ENCODE data around the gene ZNF621. TPM values are rescaled to one million over a fixed set of nuclear protein-coding genes. Genes with fewer than 3 reads are reported as not detected.
A peak's percentile ranks its signal among the peaks of the same experiment; 100 is the strongest.

Gene ZNF621
- total RNA-seq (2014; rRNA removed; shearing (Covaris generic)) = 6.9 and 8.6 TPM in 2 replicates

DNA sequence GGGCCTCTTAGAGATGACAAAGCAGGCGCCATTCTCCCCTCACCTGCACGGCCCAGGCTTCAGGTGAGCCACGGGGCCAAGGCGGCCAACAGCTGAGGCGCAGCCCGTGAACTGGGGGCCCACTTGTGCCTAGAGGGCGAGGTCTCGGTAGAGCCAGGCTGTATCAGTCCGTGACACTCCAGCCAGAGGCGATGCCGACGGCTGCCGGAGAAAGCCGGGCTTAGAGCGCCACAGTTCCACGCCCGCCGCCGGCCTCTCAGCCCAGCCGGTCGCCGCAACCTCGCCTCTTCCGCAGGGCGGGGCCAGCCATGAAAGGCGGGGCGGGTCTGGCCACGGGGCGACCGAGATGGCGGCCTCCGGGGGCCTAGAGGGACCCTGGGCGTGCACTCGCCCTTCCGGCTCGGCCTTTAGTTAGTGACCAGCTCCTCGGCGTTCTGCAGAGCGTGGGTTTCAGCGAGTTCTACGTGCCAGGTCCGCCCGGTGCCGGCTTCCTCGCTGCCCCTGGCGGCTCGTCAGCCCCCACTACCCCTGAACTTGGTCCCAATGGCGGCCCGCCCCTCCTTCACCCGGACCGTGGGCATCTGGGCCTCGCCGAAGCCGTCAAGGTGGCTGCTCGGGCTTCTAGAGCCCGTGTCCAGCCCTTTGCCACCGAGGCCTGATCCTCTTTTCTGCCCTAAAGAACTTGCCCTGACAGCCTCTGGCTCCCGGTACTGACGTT, at the start of gene ZNF621:
ZNF621 (plus strand) TSS at position 393 of the 718 bp plus-strand sequence. CDS start 881 bp downstream, outside the sequence.
- Histone ChIP-seq H3K4me3 (peak within 1 kb of the TSS; percentile 91), H3K27me3 (no peaks in the 10 kb centered on the region), H3K36me3 (peaks cover 7% of the 10 kb centered on the region; the same call in 1 of the 2 replicates), H3K27ac (peak within 1 kb of the TSS; percentile 81), H3K4me1 (no peaks in the 10 kb centered on the region; the same call in 1 of the 2 replicates), H3K9me3 (replicated peaks) (no peaks in the 10 kb centered on the region)
- DNase-seq = peak; percentile 82 to 84

GRCh38 chr3:40476478-40477470, 48.0 kb upstream of the ZNF621 start, which contains the start of gene ZNF619:
Gene ZNF619, plus strand, starts transcription at chr3:40477122. Its CDS starts 858 bp downstream, at chr3:40477980.
- peak; percentile 52 to 72 for DNase-seq
- Histone ChIP-seq H3K27ac (peak within 1 kb of the TSS; percentile 31; the same call in 1 of the 2 replicates), H3K36me3 (no peaks in the 10 kb centered on the region), H3K27me3 (no peaks in the 10 kb centered on the region), H3K4me1 (no peaks in the 10 kb centered on the region), H3K9me3 (replicated peaks) (no peaks in the 10 kb centered on the region), H3K4me3 (peak within 1 kb of the TSS; percentile 80)

DNA sequence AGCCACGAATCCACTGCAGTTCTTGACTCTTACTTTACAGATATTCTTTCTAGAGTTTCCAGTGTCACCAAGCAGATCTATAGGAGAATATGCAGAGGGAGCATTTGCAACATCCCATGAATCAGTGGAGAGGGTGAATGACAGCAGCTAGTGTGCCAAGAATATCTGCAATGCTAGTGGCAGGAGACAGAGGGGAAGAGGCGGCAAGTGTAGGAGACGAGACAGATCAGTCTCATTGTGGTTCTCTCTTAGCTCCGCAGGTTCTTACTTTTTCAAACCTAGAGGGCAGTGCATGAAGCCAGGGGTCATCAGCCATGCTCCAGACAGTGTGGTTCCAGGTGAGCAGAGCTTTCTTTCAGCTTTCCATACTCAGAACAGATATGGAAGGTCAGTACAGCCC, 47.1 kb upstream of the ZNF621 start:
- Histone ChIP-seq H3K27me3 (no peaks in the 10 kb centered on the region), H3K36me3 (no peaks in the 10 kb centered on the region), H3K4me3 (peak overlapping the region; percentile 80), H3K9me3 (replicated peaks) (no peaks in the 10 kb centered on the region), H3K27ac (no peak overlapping the region), H3K4me1 (no peaks in the 10 kb centered on the region)
- no peak for DNase-seq

DNA sequence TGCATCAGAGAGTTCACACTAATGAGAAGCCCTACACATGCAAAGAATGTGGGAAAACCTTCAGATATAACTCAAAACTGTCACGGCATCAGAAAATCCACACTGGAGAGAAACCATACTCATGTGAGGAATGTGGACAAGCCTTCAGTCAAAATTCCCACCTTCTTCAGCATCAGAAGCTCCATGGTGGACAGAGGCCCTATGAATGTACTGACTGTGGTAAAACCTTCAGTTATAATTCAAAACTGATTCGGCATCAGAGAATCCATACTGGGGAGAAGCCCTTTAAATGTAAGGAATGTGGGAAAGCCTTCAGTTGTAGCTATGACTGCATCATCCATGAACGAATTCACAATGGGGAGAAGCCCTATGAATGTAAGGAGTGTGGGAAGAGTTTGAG, 37.6 kb upstream of the ZNF621 start:
- Histone ChIP-seq H3K27ac (no peak overlapping the region), H3K4me1 (no peaks in the 10 kb centered on the region), H3K27me3 (no peaks in the 10 kb centered on the region), H3K36me3 (no peaks in the 10 kb centered on the region), H3K9me3 (replicated peaks) (no peaks in the 10 kb centered on the region), H3K4me3 (no peak overlapping the region)
- no peak for DNase-seq

- Histone ChIP-seq H3K27ac (no peak overlapping the region), H3K4me3 (no peak overlapping the region), H3K9me3 (replicated peaks) (no peaks in the 10 kb centered on the region), H3K4me1 (no peaks in the 10 kb centered on the region), H3K36me3 (no peaks in the 10 kb centered on the region), H3K27me3 (no peaks in the 10 kb centered on the region)
- DNase-seq = no peak
Measured at GRCh38 chr3:40490916-40491315, 33.8 kb upstream of the ZNF621 start.

DNA sequence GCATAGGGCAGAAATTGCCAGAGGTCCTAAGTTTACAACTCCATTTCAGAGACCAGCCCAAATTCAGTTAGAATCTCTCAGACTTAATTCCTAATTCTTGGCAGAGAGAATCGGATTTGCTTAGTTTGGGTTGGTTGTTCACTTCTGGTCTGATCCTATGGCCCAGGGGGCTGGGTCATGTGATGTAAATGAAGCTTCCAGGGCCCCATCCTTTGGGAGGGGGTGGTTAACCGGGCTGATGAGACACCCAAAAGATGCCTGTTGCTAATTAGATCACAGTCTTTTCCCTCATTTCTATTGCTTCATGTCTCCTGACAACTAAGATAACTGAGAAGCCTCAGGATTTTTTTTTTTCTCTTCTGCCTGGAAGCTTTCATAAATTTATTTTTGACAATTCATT, 30.1 kb upstream of the ZNF621 start:
- Histone ChIP-seq H3K9me3 (replicated peaks) (no peaks in the 10 kb centered on the region), H3K4me1 (no peaks in the 10 kb centered on the region), H3K27me3 (no peaks in the 10 kb centered on the region), H3K36me3 (no peaks in the 10 kb centered on the region), H3K4me3 (no peak overlapping the region), H3K27ac (no peak overlapping the region)
- DNase-seq = no peak

GRCh38 chr3:40497288-40497687, 27.5 kb upstream of the ZNF621 start:
- no peak overlapping the region for H3K4me3 ChIP-seq

GRCh38 chr3:40499952-40500351, 24.8 kb upstream of the ZNF621 start:
- no peak overlapping the region for H3K4me3 ChIP-seq
- H3K27me3 ChIP-seq = no peaks in the 10 kb centered on the region
- no peak overlapping the region for H3K27ac ChIP-seq
- no peak for DNase-seq
- no peaks in the 10 kb centered on the region for H3K36me3 ChIP-seq
- no peaks in the 10 kb centered on the region for H3K4me1 ChIP-seq
- H3K9me3 ChIP-seq (replicated peaks) = no peaks in the 10 kb centered on the region

More at GRCh38 chr3:40497288-40497687, 27.5 kb upstream of the ZNF621 start:
- Histone ChIP-seq H3K27ac (no peak overlapping the region), H3K36me3 (no peaks in the 10 kb centered on the region), H3K4me1 (no peaks in the 10 kb centered on the region), H3K9me3 (replicated peaks) (no peaks in the 10 kb centered on the region), H3K27me3 (no peaks in the 10 kb centered on the region)
- DNase-seq = no peak

DNA sequence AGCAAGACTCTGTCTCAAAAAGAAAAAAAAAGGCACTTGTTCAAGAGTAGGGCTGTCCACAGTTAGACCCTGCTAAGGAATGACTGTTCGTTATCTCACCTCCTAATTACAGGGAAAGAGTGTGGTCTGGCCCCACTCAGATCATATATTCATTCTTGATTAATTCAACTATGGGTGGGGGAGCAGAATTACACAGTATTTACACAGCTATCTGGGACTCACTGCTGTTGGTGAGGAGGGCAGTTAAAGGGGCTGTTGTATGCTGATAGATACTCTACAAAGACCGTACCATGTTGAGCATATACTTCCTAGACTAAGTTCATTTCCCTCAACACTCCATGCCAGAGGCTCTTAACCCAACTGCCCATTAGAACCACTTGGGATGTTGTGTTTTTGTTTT, 22.7 kb upstream of the ZNF621 start:
- no peaks in the 10 kb centered on the region for H3K36me3 ChIP-seq
- no peak overlapping the region for H3K27ac ChIP-seq
- DNase-seq = no peak
- no peaks in the 10 kb centered on the region for H3K4me1 ChIP-seq
- no peaks in the 10 kb centered on the region for H3K9me3 ChIP-seq (replicated peaks)
- no peaks in the 10 kb centered on the region for H3K27me3 ChIP-seq
- no peak overlapping the region for H3K4me3 ChIP-seq

DNA sequence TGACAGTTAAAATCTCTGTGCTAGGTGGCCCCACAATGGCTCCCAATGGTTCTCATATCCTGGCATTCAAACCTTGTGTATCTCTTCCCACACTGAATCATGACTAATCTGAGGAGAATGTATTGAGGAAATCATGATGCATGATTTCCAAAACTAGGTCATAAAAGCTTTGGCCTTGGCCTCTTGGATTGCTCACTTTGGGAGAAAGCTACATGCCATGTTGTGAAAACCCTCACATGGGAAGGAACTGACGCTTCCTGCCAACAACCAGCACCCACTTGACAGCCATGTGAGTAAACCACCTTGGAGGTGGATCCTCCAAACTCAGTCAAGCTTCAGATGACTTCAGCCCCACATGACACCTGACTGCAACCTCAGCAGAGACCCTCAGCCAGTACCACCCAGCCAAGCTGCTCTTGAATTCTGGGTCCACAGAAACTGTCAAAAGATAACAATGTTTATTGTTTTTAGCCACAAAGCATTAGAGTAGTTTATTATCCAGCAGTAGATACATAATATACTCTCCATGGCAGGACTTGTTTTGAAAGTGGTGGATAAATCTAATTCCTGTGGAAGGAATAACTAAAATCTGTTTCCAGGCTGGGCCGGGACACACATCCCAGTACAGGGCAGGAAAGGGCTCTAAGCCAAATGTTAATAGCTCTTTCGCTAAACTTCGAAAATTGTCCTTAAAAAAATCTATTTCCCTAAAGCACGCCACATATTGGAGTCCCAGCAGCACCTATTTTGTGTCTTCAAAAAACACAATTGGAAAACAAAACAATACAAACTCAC, 19.9 kb upstream of the ZNF621 start:
- DNase-seq = no peak
- peak overlapping the region; percentile 66; the same call in 1 of the 2 replicates for H3K4me3 ChIP-seq
- no peaks in the 10 kb centered on the region for H3K4me1 ChIP-seq
- H3K27ac ChIP-seq = no peak overlapping the region
- H3K36me3 ChIP-seq = no peaks in the 10 kb centered on the region
- no peaks in the 10 kb centered on the region for H3K9me3 ChIP-seq (replicated peaks)
- H3K27me3 ChIP-seq = no peaks in the 10 kb centered on the region

DNA sequence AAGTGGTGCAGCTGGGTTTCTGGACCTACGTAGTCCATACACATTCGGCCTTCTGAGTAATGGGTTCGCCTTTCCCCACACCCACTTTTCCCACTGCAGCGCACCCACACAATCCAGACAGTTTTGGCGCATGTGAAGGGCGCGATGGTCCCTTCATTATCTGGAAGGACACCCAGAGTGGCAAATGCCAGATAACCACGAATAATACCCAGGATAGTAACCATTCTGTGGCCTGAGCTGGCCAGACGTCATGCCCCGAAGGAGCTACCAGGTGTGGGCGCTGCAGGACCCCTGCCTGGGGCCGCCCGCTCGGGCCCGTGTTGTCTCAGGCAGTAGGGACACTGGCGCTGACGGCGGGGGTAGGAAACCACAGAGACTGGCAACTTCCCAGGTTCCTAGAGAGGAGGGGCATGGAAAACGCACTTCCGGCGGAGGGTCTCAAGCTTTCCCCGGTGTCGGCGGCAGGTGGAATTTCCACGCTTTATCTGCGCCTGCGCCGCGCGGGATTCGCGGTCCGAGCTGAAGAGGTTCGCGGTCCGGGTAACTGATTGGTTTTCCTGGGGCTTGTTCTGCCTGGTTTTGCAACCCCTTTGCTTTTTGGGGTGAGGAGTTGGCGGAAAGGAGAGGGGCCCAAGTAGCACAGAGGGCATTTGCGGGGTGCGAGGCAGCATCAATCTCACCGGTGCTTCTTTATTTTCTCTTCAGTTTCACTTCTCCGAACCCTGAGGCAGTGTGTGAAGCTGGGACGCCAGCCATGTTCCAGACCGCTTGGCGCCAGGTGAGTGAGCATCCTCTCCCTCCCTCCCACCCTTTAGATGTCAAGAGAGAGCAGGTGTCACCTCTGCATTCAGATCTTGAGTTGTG, 18.9 kb upstream of the ZNF621 start, which contains the start of gene ZNF620:
ZNF620 (plus strand) TSS at position 441 of the 864 bp plus-strand sequence; CDS start at position 755, 314 bp downstream.
- DNase-seq = peak; percentile 80 to 87
- Histone ChIP-seq H3K27ac (no peak within 1 kb of the TSS; the same call in 1 of the 2 replicates), H3K27me3 (no peaks in the 10 kb centered on the region), H3K4me1 (no peaks in the 10 kb centered on the region), H3K36me3 (no peaks in the 10 kb centered on the region), H3K9me3 (replicated peaks) (no peaks in the 10 kb centered on the region), H3K4me3 (peak within 1 kb of the TSS; percentile 66)

DNA sequence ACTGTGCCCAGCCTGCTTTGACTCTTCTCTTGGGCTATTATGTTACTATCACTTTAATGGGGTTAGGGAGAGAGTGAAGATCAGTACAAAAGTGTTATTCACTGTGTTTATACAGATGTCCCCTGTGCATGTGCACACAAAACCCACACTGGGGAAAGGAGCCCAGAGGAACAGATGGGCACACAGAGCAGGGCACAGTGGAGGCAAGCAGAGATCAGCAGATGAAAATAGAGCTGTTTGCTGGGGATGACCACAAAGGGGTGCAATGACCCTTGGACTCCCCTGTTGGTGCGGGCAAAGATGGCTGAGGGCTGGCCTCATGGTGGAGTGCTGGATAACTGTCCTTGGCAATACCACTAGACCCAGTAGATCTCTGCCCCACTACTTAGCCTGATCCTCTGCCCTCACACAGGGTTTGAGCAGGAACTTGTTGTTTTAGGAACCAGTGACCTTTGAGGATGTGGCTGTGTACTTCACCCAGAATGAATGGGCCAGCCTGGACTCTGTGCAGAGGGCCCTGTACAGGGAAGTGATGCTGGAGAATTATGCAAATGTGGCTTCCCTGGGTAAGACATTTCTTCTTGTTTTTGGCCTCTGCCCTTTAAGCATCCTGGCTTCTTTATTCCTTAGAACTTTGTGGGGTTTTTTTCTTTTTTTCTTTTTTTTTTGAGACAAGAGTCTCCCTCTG, 13.6 kb upstream of the ZNF621 start:
- no peaks in the 10 kb centered on the region for H3K4me1 ChIP-seq
- no peaks in the 10 kb centered on the region for H3K9me3 ChIP-seq (replicated peaks)
- H3K27me3 ChIP-seq = no peaks in the 10 kb centered on the region
- H3K27ac ChIP-seq = no peak overlapping the region
- H3K36me3 ChIP-seq = no peaks in the 10 kb centered on the region
- H3K4me3 ChIP-seq = no peak overlapping the region
- no peak for DNase-seq

DNA sequence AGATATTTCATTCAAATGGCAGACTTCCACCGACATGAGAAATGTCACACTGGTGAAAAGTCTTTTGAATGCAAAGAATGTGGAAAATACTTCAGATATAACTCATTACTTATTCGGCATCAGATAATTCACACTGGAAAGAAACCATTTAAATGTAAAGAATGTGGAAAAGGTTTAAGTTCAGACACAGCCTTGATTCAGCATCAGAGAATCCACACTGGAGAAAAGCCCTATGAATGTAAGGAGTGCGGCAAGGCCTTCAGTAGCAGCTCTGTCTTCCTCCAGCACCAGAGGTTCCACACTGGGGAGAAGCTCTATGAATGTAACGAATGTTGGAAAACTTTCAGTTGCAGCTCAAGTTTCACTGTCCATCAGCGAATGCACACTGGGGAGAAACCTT, 8.6 kb upstream of the ZNF621 start:
- DNase-seq = no peak
- no peaks in the 10 kb centered on the region for H3K27me3 ChIP-seq
- no peaks in the 10 kb centered on the region for H3K9me3 ChIP-seq (replicated peaks)
- H3K27ac ChIP-seq = no peak overlapping the region
- H3K36me3 ChIP-seq = no peaks in the 10 kb centered on the region
- H3K4me1 ChIP-seq = no peaks in the 10 kb centered on the region
- no peak overlapping the region for H3K4me3 ChIP-seq

Data from SJCRH30 (cell line).